Liver (tissue), 9 donors: ENCODE results near the gene PRR20G. TPM values are rescaled to one million over a fixed set of nuclear protein-coding genes. Genes with fewer than 3 reads are reported as not detected.
"Not testable (repeated sequence)": the region's sequence is repeated elsewhere in the genome, so short reads cannot be mapped to it uniquely, and the experiment has no call there.

Experiments used
- DNase-seq: peaks from one replicate; pipeline ENCODE4 v3.0.0-alpha.2; 2017; ENCODE audit warnings: low spot score
- H3K27ac ChIP-seq, 2 donors: one replicate each; pipeline ENCODE4 v1.7.0; 2013; ENCODE audit warnings: inconsistent platforms in 2 of 2, low read length in 2 of 2, control low read depth in 1 of 2, low read depth in 1 of 2, mild to moderate bottlenecking in 1 of 2
- H3K27me3 ChIP-seq, 4 donors: one replicate each; pipeline versions ENCODE4 v1.6.1 to v1.7.0; 2013; ENCODE audit warnings: low read length in 3 of 4, inconsistent platforms in 1 of 4, mild to moderate bottlenecking in 1 of 4, moderate library complexity in 1 of 4; ENCODE audit not compliant: control insufficient read depth in 4 of 4, insufficient read depth in 4 of 4
- H3K36me3 ChIP-seq, 4 donors: one replicate each; pipeline versions ENCODE4 v1.6.1 to v1.7.0; 2013; ENCODE audit warnings: low read length in 3 of 4, mild to moderate bottlenecking in 3 of 4, low read depth in 1 of 4, moderate library complexity in 1 of 4; ENCODE audit not compliant: control insufficient read depth in 4 of 4, insufficient read depth in 3 of 4
- H3K4me1 ChIP-seq, 4 donors: one replicate each; pipeline versions ENCODE4 v1.6.1 to v1.7.0; 2013; ENCODE audit warnings: low read length in 3 of 4, mild to moderate bottlenecking in 3 of 4, moderate library complexity in 1 of 4; ENCODE audit not compliant: control insufficient read depth in 4 of 4, insufficient read depth in 4 of 4
- H3K4me3 ChIP-seq, 3 donors: one replicate each; pipeline versions ENCODE4 v1.6.1 to v1.7.0; 2013; ENCODE audit warnings: low read length in 3 of 3, control low read depth in 1 of 3, low read depth in 1 of 3, mild to moderate bottlenecking in 1 of 3
- H3K9ac ChIP-seq, 2 donors: one replicate each; pipeline ENCODE4 v1.7.0; 2013; ENCODE audit warnings: low read length in 2 of 2, mild to moderate bottlenecking in 2 of 2, moderate library complexity in 2 of 2, control low read depth in 1 of 2, low read depth in 1 of 2
- H3K9me3 ChIP-seq, 4 donors: one replicate each; pipeline versions ENCODE4 v1.6.1 to v1.7.0; 2013; ENCODE audit warnings: low read length in 3 of 4; ENCODE audit not compliant: control insufficient read depth in 4 of 4
- EGR1 ChIP-seq, 2 donors: IDR thresholded peaks; 2 replicates each; pipeline ENCODE4 v1.6.1; 2016 to 2018; ENCODE audit warnings: antibody characterized with exemption in 2 of 2, low read depth in 2 of 2
- FOXA1 ChIP-seq: IDR thresholded peaks from 2 replicates; pipeline ENCODE4 v1.6.1; 2016; ENCODE audit warnings: antibody characterized with exemption
- FOXA2 ChIP-seq: IDR thresholded peaks from 2 replicates; pipeline ENCODE4 v1.6.1; 2016; ENCODE audit warnings: antibody characterized with exemption
- GABPA ChIP-seq, 2 donors: IDR thresholded peaks in 1 of 2; conservative IDR thresholded peaks in 1 of 2; 2 replicates each; pipeline ENCODE4 v1.6.1; 2016; ENCODE audit warnings: antibody characterized with exemption in 2 of 2, mild to moderate bottlenecking in 1 of 2, moderate library complexity in 1 of 2
- HNF4A ChIP-seq, 2 donors: conservative IDR thresholded peaks; 2 replicates each; pipeline ENCODE4 v1.6.1; 2016; ENCODE audit warnings: antibody characterized with exemption in 2 of 2, mild to moderate bottlenecking in 2 of 2
- HNF4G ChIP-seq: IDR thresholded peaks from 2 replicates; pipeline ENCODE4 v1.6.1; 2016; ENCODE audit warnings: antibody characterized with exemption
- JUND ChIP-seq, 2 donors: IDR thresholded peaks; 2 replicates each; pipeline ENCODE4 v1.6.1; 2016; ENCODE audit warnings: antibody characterized with exemption in 2 of 2
- NR2F2 ChIP-seq: IDR thresholded peaks from 2 replicates; pipeline ENCODE4 v1.6.1; 2016; ENCODE audit warnings: antibody characterized with exemption
- RAD21 ChIP-seq, 2 donors: IDR thresholded peaks; 2 replicates each; pipeline ENCODE4 v1.6.1; 2016; ENCODE audit warnings: antibody characterized with exemption in 2 of 2, mild to moderate bottlenecking in 2 of 2
- RXRA ChIP-seq, 2 donors: IDR thresholded peaks; 2 replicates each; pipeline ENCODE4 v1.6.1; 2017 to 2018; ENCODE audit warnings: antibody characterized with exemption in 2 of 2, mild to moderate bottlenecking in 1 of 2
- SP1 ChIP-seq: IDR thresholded peaks from 2 replicates; pipeline ENCODE4 v1.6.1; 2018; ENCODE audit warnings: antibody characterized with exemption, mild to moderate bottlenecking
- TAF1 ChIP-seq: conservative IDR thresholded peaks from 2 replicates; pipeline ENCODE4 v1.6.1; 2016; ENCODE audit warnings: antibody characterized with exemption, mild to moderate bottlenecking
- YY1 ChIP-seq: IDR thresholded peaks from 2 replicates; pipeline ENCODE4 v1.6.1; 2016; ENCODE audit warnings: antibody characterized with exemption, mild to moderate bottlenecking
- WGBS: extraction: QIAGEN DNeasy Blood & Tissue Kit; methylation state at CpG from one replicate; pipeline ENCODE4 v1.1.7; 2013; 5-methylcytosine and 5-hydroxymethylcytosine counted together
- polyA plus RNA-seq, 2 donors: library from polyadenylated mRNA; stranded (reverse) in 1 of 2; unstranded in 1 of 2; fragments of 200-250 nt in 1 of 2; fragments of >200 nt in 1 of 2; fragmentation: Nextera tagmentation in 1 of 2; extraction: Ambion mirVana in 1 of 2; gene quantifications; one replicate each; pipeline versions ENCODE4 v1.2.1 to v1.2.3, GENCODE V29; 2013 to 2015
- total RNA-seq, 2 donors: library from RNA; depleted of rRNA; stranded (reverse); fragments of >200 nt; gene quantifications; one replicate each; pipeline ENCODE4 v1.2.3, GENCODE V29; 2014
- TF ChIP-seq, protein P1 (sequence below): IDR thresholded peaks from 2 replicates; pipeline ENCODE4 v1.6.1; 2016; ENCODE audit warnings: antibody characterized with exemption
- TF ChIP-seq, protein P2 (sequence below): IDR thresholded peaks from 2 replicates; pipeline ENCODE4 v1.6.1; 2016; ENCODE audit warnings: antibody characterized with exemption
- TF ChIP-seq, protein P3 (sequence below): fragments of 150-350 bp; IDR thresholded peaks from 2 replicates; pipeline ENCODE4 v1.5.1; 2017; ENCODE audit warnings: improper control_type of control experiment, low read depth, low read length; ENCODE audit not compliant: missing input control
- TF ChIP-seq, protein P4 (sequence below): IDR thresholded peaks from 2 replicates; pipeline ENCODE4 v1.6.1; 2016; ENCODE audit warnings: antibody characterized with exemption
- TF ChIP-seq, protein P5 (sequence below): IDR thresholded peaks from 2 replicates; pipeline ENCODE4 v1.6.1; 2016; ENCODE audit warnings: antibody characterized with exemption, mild to moderate bottlenecking
- donor health status: healthy.
- donor health status: healthy.
- donor health status: healthy.
- donor health status: healthy.
- donor health status: healthy.

PRR20G gene
- total and polyA plus RNA-seq, 4 donors = not detected

DNA sequence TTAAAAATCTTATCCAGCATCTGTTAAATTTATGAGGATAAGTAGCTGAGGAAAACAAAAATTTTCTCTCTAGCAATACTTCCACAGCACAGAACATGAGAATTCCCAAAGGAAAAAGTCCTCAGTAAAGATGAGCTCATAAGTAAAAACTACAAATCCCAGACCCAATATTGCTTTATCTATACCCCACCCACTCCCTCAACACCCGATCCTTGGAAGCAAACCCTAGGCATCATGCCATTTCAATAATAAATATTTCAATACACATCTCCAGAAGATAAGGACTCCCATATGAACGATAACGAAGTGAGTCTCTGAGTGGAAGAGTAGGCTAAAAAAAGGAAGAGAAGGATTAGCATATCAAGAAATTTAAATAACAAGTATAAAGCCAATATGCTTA lies 8.3 kb upstream of the PRR20G start:
- Histone ChIP-seq H3K4me1 (no peaks in the 10 kb centered on the region), H3K36me3 (no peaks in the 10 kb centered on the region), H3K9ac (no peak overlapping the region), H3K4me3 (no peak overlapping the region), H3K27me3 (peaks cover 0 to 2% (median 0%) of the 10 kb centered on the region in 4 donors), H3K9me3 (no peaks in the 10 kb centered on the region), H3K27ac (no peak overlapping the region)
- WGBS = 68% methylated on average over 3 of the region's 3 CpGs
- no peak for DNase-seq
- no peak for TF ChIP-seq FOXA1
- TF ChIP-seq, protein P1, sequence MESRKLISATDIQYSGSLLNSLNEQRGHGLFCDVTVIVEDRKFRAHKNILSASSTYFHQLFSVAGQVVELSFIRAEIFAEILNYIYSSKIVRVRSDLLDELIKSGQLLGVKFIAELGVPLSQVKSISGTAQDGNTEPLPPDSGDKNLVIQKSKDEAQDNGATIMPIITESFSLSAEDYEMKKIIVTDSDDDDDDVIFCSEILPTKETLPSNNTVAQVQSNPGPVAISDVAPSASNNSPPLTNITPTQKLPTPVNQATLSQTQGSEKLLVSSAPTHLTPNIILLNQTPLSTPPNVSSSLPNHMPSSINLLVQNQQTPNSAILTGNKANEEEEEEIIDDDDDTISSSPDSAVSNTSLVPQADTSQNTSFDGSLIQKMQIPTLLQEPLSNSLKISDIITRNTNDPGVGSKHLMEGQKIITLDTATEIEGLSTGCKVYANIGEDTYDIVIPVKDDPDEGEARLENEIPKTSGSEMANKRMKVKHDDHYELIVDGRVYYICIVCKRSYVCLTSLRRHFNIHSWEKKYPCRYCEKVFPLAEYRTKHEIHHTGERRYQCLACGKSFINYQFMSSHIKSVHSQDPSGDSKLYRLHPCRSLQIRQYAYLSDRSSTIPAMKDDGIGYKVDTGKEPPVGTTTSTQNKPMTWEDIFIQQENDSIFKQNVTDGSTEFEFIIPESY = no peak
- no peak for TF ChIP-seq RXRA (IDR thresholded peaks at IDR 0.05)
- no peak for TF ChIP-seq TAF1
- no peak for TF ChIP-seq HNF4G
- TF ChIP-seq YY1 = no peak
- no peak for TF ChIP-seq SP1
- TF ChIP-seq, protein P2, sequence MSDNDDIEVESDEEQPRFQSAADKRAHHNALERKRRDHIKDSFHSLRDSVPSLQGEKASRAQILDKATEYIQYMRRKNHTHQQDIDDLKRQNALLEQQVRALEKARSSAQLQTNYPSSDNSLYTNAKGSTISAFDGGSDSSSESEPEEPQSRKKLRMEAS = no peak
- TF ChIP-seq, protein P3, sequence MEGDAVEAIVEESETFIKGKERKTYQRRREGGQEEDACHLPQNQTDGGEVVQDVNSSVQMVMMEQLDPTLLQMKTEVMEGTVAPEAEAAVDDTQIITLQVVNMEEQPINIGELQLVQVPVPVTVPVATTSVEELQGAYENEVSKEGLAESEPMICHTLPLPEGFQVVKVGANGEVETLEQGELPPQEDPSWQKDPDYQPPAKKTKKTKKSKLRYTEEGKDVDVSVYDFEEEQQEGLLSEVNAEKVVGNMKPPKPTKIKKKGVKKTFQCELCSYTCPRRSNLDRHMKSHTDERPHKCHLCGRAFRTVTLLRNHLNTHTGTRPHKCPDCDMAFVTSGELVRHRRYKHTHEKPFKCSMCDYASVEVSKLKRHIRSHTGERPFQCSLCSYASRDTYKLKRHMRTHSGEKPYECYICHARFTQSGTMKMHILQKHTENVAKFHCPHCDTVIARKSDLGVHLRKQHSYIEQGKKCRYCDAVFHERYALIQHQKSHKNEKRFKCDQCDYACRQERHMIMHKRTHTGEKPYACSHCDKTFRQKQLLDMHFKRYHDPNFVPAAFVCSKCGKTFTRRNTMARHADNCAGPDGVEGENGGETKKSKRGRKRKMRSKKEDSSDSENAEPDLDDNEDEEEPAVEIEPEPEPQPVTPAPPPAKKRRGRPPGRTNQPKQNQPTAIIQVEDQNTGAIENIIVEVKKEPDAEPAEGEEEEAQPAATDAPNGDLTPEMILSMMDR = no peak
- no peak for TF ChIP-seq FOXA2
- TF ChIP-seq RAD21 (IDR thresholded peaks at IDR 0.05) = no peak
- TF ChIP-seq, protein P4, sequence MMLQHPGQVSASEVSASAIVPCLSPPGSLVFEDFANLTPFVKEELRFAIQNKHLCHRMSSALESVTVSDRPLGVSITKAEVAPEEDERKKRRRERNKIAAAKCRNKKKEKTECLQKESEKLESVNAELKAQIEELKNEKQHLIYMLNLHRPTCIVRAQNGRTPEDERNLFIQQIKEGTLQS = no peak
- no peak for TF ChIP-seq EGR1 (IDR thresholded peaks at IDR 0.05; ENCODE audit: low read depth in 2 of 2)
- no peak for TF ChIP-seq GABPA (IDR thresholded peaks at IDR 0.05 in 1 of 2, conservative IDR thresholded peaks at IDR 0.05 in 1 of 2)
- no peak for TF ChIP-seq NR2F2
- TF ChIP-seq HNF4A (conservative IDR thresholded peaks at IDR 0.05) = no peak
- no peak for TF ChIP-seq JUND (IDR thresholded peaks at IDR 0.05)
- TF ChIP-seq, protein P5, sequence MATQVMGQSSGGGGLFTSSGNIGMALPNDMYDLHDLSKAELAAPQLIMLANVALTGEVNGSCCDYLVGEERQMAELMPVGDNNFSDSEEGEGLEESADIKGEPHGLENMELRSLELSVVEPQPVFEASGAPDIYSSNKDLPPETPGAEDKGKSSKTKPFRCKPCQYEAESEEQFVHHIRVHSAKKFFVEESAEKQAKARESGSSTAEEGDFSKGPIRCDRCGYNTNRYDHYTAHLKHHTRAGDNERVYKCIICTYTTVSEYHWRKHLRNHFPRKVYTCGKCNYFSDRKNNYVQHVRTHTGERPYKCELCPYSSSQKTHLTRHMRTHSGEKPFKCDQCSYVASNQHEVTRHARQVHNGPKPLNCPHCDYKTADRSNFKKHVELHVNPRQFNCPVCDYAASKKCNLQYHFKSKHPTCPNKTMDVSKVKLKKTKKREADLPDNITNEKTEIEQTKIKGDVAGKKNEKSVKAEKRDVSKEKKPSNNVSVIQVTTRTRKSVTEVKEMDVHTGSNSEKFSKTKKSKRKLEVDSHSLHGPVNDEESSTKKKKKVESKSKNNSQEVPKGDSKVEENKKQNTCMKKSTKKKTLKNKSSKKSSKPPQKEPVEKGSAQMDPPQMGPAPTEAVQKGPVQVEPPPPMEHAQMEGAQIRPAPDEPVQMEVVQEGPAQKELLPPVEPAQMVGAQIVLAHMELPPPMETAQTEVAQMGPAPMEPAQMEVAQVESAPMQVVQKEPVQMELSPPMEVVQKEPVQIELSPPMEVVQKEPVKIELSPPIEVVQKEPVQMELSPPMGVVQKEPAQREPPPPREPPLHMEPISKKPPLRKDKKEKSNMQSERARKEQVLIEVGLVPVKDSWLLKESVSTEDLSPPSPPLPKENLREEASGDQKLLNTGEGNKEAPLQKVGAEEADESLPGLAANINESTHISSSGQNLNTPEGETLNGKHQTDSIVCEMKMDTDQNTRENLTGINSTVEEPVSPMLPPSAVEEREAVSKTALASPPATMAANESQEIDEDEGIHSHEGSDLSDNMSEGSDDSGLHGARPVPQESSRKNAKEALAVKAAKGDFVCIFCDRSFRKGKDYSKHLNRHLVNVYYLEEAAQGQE = no peak

DNA sequence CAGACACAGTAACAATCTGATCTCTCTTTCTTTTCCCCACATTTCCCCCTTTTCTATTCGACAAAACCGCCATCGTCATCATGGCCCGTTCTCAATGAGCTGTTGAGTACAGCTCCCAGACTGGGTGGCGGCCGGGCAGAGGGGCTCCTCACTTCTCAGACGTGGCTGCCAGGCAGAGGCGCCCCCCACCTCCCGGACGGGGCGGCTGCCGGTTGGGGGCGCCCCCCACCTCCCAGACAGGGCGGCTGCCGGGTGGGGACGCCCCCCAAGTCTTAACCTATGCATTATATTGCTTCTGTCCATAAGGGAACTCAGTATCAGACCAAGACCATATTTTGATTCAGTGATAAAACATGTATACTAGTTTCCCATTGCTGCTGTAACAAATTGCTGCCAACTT lies 5.8 kb upstream of the PRR20G start:
- not testable (repeated sequence) for H3K27ac ChIP-seq, DNase-seq, H3K27me3 ChIP-seq, H3K4me3 ChIP-seq, H3K9ac ChIP-seq, H3K9me3 ChIP-seq, H3K36me3 ChIP-seq, H3K4me1 ChIP-seq
- WGBS = 74% methylated on average over 16 of the region's 16 CpGs
